ENCODE data around the gene FLVCR1. TPM values are rescaled to one million over a fixed set of nuclear protein-coding genes. Genes with fewer than 3 reads are reported as not detected.

Gene FLVCR1
- total RNA-seq, 1 donor from 2014 or later, result 4.9 TPM

- Mint-ChIP-seq H3K36me3 (ENCODE audit: unreplicated experiment) (peaks cover 2% of the 10 kb centered on the region), H3K4me3 (ENCODE audit: unreplicated experiment) (no peak overlapping the region), H3K9me3 (ENCODE audit: unreplicated experiment) (no peaks in the 10 kb centered on the region), H3K27me3 (ENCODE audit: unreplicated experiment) (no peaks in the 10 kb centered on the region), H3K4me1 (ENCODE audit: unreplicated experiment) (peaks cover 3% of the 10 kb centered on the region), H3K27ac (ENCODE audit: unreplicated experiment) (no peak overlapping the region)
- DNase-seq (ENCODE audit: extremely low spot score, unreplicated experiment), result no peak
- no peak for TF ChIP-seq CTCF (IDR thresholded peaks at IDR 0.05)
These were observed 4.4 kb upstream of the FLVCR1 start for GRCh38 chr1:212853658-212854057.

GRCh38 chr1:212856755-212857154 is 1.3 kb upstream of the FLVCR1 start:
- H3K36me3 Mint-ChIP-seq (ENCODE audit: unreplicated experiment), result peaks cover 2% of the 10 kb centered on the region
- no peak overlapping the region for H3K27ac Mint-ChIP-seq (ENCODE audit: unreplicated experiment)
- no peak overlapping the region for H3K4me3 Mint-ChIP-seq (ENCODE audit: unreplicated experiment)
- H3K4me1 Mint-ChIP-seq (ENCODE audit: unreplicated experiment), result peaks cover 11% of the 10 kb centered on the region
- TF ChIP-seq CTCF (IDR thresholded peaks at IDR 0.05), result no peak
- H3K27me3 Mint-ChIP-seq (ENCODE audit: unreplicated experiment), result no peaks in the 10 kb centered on the region
- DNase-seq (ENCODE audit: extremely low spot score, unreplicated experiment), result no peak
- H3K9me3 Mint-ChIP-seq (ENCODE audit: unreplicated experiment), result no peaks in the 10 kb centered on the region

- Mint-ChIP-seq H3K4me1 (ENCODE audit: unreplicated experiment) (peaks cover 11% of the 10 kb centered on the region), H3K27me3 (ENCODE audit: unreplicated experiment) (no peaks in the 10 kb centered on the region), H3K9me3 (ENCODE audit: unreplicated experiment) (no peaks in the 10 kb centered on the region), H3K36me3 (ENCODE audit: unreplicated experiment) (peaks cover 2% of the 10 kb centered on the region), H3K4me3 (ENCODE audit: unreplicated experiment) (no peak overlapping the region), H3K27ac (ENCODE audit: unreplicated experiment) (peak overlapping the region; percentile 96)
- DNase-seq (ENCODE audit: extremely low spot score, unreplicated experiment), result no peak
- TF ChIP-seq CTCF (IDR thresholded peaks at IDR 0.05), result no peak
These were observed 588 bp downstream of the FLVCR1 start for GRCh38 chr1:212858461-212859265.

GRCh38 chr1:212860713-212861581 is 2.9 kb downstream of the FLVCR1 start:
- no peaks in the 10 kb centered on the region for H3K9me3 Mint-ChIP-seq (ENCODE audit: unreplicated experiment)
- H3K4me3 Mint-ChIP-seq (ENCODE audit: unreplicated experiment), result no peak overlapping the region
- DNase-seq (ENCODE audit: extremely low spot score, unreplicated experiment), result no peak
- H3K4me1 Mint-ChIP-seq (ENCODE audit: unreplicated experiment), result peaks cover 11% of the 10 kb centered on the region
- peaks cover 2% of the 10 kb centered on the region for H3K36me3 Mint-ChIP-seq (ENCODE audit: unreplicated experiment)
- H3K27ac Mint-ChIP-seq (ENCODE audit: unreplicated experiment), result no peak overlapping the region
- no peak for TF ChIP-seq CTCF (IDR thresholded peaks at IDR 0.05)
- H3K27me3 Mint-ChIP-seq (ENCODE audit: unreplicated experiment), result no peaks in the 10 kb centered on the region

Data from osteocyte (in vitro differentiated cells).